GM21447 (cell line): Measurements from ENCODE around the gene ZFP36.

ENCODE experiments used
- ATAC-seq: cut with Tn5 transposase; IDR thresholded peaks from one replicate; pipeline ENCODE4 v1.9.1; 2021; ENCODE audit not compliant: unreplicated experiment

The ZFP36 gene

GRCh38 chr19:39405958-39406655 is 540 bp upstream of the ZFP36 start:
- no peak for ATAC-seq

- ATAC-seq = no peak
These were observed 688 bp downstream of the ZFP36 start for GRCh38 chr19:39407410-39407659.

- ATAC-seq = no peak
These were observed 1.2 kb downstream of the ZFP36 start for GRCh38 chr19:39407660-39408391.

DNA sequence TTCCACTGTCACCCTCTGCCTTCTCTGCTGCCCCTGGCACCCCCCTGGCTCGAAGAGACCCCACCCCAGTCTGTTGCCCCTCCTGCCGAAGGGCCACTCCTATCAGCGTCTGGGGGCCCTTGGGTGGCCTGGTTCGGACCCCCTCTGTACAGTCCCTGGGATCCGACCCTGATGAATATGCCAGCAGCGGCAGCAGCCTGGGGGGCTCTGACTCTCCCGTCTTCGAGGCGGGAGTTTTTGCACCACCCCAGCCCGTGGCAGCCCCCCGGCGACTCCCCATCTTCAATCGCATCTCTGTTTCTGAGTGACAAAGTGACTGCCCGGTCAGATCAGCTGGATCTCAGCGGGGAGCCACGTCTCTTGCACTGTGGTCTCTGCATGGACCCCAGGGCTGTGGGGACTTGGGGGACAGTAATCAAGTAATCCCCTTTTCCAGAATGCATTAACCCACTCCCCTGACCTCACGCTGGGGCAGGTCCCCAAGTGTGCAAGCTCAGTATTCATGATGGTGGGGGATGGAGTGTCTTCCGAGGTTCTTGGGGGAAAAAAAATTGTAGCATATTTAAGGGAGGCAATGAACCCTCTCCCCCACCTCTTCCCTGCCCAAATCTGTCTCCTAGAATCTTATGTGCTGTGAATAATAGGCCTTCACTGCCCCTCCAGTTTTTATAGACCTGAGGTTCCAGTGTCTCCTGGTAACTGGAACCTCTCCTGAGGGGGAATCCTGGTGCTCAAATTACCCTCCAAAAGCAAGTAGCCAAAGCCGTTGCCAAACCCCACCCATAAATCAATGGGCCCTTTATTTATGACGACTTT is 2.0 kb downstream of the ZFP36 start:
- ATAC-seq = no peak

GRCh38 chr19:39409208-39410016 is 2.8 kb downstream of the ZFP36 start:
- no peak for ATAC-seq

GRCh38 chr19:39410017-39410830 is 3.6 kb downstream of the ZFP36 start:
- no peak for ATAC-seq

- no peak for ATAC-seq
These were observed 4.1 kb downstream of the ZFP36 start for GRCh38 chr19:39410831-39411080.

- no peak for ATAC-seq
These were observed 4.6 kb downstream of the ZFP36 start for GRCh38 chr19:39411081-39411831.

- ATAC-seq = peak; percentile 17
These were observed 5.1 kb downstream of the ZFP36 start for GRCh38 chr19:39411832-39412099.

GRCh38 chr19:39412100-39412866 is 5.6 kb downstream of the ZFP36 start, which contains the start of gene PLEKHG2:
Gene PLEKHG2 (plus strand): TSS chr19:39412669. CDS start chr19:39414087, 1,418 bp downstream.
- ATAC-seq = peak; percentile 48

DNA sequence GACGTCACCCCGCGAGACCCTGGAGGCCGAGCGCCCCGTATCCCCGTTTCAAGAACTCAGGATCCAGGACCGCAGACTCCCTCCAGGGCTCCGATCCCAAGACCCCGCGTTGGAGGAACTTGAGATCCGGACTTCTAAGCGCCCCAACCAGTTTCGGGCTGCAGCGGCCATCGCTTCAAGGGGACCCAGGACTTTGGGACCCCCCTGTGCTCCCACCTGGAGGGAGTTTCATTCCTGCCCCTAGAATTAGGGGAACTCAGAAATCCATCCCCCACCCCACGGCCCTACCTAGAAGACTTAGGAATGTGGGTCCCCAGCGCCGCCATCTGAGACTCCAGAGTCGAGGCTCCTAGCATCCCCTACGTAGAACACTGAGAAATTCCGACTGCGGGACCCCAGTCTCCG is 6.2 kb downstream of the ZFP36 start:
- no peak for ATAC-seq

DNA sequence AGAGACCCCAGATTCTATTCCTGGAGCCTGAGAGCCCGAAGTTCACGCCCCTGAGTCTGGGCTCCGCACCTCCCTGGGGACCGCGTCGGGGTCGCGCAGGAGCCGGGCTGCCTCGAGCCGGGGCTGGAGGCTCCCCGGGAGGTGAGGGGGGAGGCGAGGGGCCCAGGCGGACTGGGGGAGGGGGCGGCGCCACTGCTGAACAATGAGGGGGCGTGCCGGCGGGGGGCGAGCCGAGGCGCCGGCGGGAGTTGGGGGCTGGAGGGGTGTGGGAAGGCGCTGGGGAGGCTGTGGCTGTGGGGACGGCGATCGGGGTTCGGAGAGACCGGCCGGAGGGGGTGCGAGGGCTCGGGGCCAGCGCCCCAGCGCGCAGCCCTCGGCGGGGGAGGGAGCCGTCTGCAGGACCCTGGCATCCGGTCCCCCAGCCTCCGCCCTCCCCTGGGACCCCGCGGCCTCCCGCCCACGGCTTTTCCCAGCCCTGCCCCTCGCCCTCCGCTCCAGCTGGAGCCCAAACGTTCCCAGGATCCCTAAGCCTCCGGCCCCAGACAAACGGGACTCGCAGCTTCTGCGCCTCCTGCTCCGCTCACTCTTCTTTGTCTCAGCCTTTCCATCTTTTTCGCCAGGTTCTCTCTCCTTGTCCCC is 6.7 kb downstream of the ZFP36 start:
- ATAC-seq = no peak

- ATAC-seq = no peak
These were observed 7.4 kb downstream of the ZFP36 start for GRCh38 chr19:39413911-39414608.

DNA sequence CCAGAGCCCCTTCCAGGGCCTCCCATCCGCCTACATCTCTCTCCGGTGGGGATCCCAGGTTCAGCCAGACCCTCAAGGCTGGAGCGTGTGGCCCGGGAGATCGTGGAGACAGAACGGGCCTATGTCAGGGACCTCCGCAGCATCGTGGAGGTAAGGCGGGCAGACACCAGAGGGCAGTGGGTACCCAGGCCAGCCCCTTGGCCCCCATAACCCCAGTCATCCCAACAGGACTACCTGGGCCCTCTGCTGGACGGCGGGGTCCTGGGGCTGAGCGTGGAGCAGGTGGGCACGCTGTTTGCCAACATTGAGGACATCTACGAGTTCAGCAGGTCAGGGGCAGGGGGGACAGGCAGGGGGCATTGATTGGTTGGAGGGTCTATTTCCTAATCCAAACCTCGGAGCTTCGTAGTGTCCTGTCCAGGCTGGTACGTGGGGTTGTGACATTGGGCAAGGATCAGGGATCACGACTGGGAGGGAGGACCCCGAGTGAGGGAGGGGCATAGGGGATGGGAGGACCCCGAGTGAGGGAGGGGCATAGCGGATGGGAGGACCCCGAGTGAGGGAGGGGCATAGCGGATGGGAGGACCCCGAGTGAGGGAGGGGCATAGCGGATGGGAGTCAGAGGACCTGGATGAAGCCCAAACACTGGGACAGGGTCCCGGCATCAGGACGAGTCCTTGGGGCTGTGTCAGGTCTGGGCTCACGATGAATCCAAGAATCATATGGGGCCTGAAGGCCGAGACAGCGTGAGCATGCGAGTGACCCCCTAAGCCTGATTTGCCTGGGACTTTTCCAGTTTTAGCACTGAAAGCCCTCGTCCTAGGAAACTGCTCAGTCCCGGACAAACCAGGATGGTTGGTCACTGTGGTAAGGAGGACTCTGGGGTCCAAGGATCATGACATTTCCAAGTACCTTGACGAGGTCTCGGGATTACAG is 8.7 kb downstream of the ZFP36 start:
- no peak for ATAC-seq

- ATAC-seq = no peak
These were observed 9.8 kb downstream of the ZFP36 start for GRCh38 chr19:39416152-39417120.
